Activated B cell treated with CpG ODN at 0.5 μM for 24 hours (primary cell): Measurements from ENCODE around the gene STRADA. TPM values are rescaled to one million over a fixed set of nuclear protein-coding genes. Genes with fewer than 3 reads are reported as not detected.

Source experiments
- ATAC-seq: fragments of 200-7000 bp; cut with Tn5 transposase; one replicate; pipeline ENCODE4 v1.10.0; 2021; ENCODE audit warnings: low read depth, mild to moderate bottlenecking, moderate library complexity
- CTCF ChIA-PET: fragments of 350-600 bp; sonication (Branson Sonifier 250); formaldehyde crosslinking; loops from one replicate; lab custom pipeline; 2021; ENCODE audit warnings: antibody characterized with exemption; lab: Charles Lee
- POLR2A ChIA-PET: fragments of 350-600 bp; sonication (Branson Sonifier 250); formaldehyde crosslinking; loops from one replicate; lab custom pipeline; 2021; ENCODE audit warnings: antibody characterized with exemption; lab: Charles Lee
- DNase-seq: peaks from one replicate; pipeline ENCODE4 v3.0.0; 2022
- H3K27ac Mint-ChIP-seq: one replicate; pipeline ENCODE4 v1.8.0; 2020; ENCODE audit warnings: mixed read lengths
- H3K27me3 Mint-ChIP-seq: one replicate; pipeline ENCODE4 v1.8.0; 2021; ENCODE audit warnings: mixed read lengths
- H3K36me3 Mint-ChIP-seq: one replicate; pipeline ENCODE4 v1.8.0; 2021; ENCODE audit warnings: low read depth, mixed read lengths
- H3K4me1 Mint-ChIP-seq: one replicate; pipeline ENCODE4 v1.8.0; 2021; ENCODE audit warnings: mixed read lengths
- H3K4me3 Mint-ChIP-seq: one replicate; pipeline ENCODE4 v1.8.0; 2020; ENCODE audit warnings: mild to moderate bottlenecking, mixed read lengths
- H3K9me3 Mint-ChIP-seq: one replicate; pipeline ENCODE4 v1.8.0; 2020; ENCODE audit warnings: mixed read lengths
- CTCF ChIP-seq: fragments of 200-600 bp; IDR thresholded peaks from one replicate; pipeline ENCODE4 v1.8.0; 2022; ENCODE audit warnings: antibody characterized with exemption, mild to moderate bottlenecking
- intact Hi-C: fragments of 100-400 bp; cut with micrococcal nuclease; formaldehyde crosslinking; loops from one replicate; pipeline ENCODE4 v1.15.1; 2024
- total RNA-seq: library from RNA; stranded (reverse); gene quantifications from 2 replicates; pipeline ENCODE4 v1.2.3, GENCODE V29; 2022

The STRADA gene
- total RNA-seq, 1 donor from 2014 or later, result 80.2 TPM

- ChIA-PET CTCF (interaction anchor here (1.4 kb wide), 1 partner anchor 14 kb away, joined by 6 read pairs; no protein-coding TSS in a partner anchor), POLR2A (interaction anchor here (0.9 kb wide), 1 partner anchor 15 kb away, joined by 8 read pairs; no protein-coding TSS in a partner anchor)
- ATAC-seq (no peak), DNase-seq (no peak)
- Mint-ChIP-seq H3K27me3 (no peaks in the 10 kb centered on the region), H3K27ac (no peak overlapping the region), H3K36me3 (peaks cover 72% of the 10 kb centered on the region), H3K4me3 (no peak overlapping the region), H3K4me1 (peaks cover 8% of the 10 kb centered on the region), H3K9me3 (peaks cover 3% of the 10 kb centered on the region)
- TF ChIP-seq CTCF, result no peak
- intact Hi-C loops, result no loop called here
Observed at GRCh38 chr17:63679214-63679613, 62.4 kb downstream of the STRADA start.

DNA sequence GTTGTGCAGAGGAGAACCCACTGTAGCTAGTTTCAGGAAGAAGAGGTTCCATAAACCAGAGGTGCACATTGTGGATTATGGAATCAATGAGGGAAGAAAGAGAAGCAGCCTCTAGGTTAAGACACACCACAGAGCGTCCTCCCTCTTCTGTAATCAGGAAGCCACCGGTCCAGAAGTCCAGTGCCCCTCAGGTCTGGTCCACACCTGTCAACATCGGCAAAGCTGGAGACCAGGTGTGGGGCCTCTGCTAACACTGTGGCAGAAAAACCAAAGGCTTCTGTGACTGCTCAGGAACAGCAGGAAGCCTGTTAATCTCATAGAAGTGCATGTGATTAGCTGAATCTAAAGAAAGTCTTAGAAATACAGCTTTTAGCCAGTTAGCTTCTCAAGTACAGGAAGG lies 65.0 kb downstream of the STRADA start:
- Mint-ChIP-seq H3K4me1 (peaks cover 5% of the 10 kb centered on the region), H3K36me3 (peaks cover 67% of the 10 kb centered on the region), H3K27ac (no peak overlapping the region), H3K4me3 (no peak overlapping the region), H3K9me3 (no peaks in the 10 kb centered on the region), H3K27me3 (no peaks in the 10 kb centered on the region)
- intact Hi-C loops, result no loop called here
- ATAC-seq (no peak), DNase-seq (no peak)
- CTCF ChIA-PET, result interaction anchor here (1.5 kb wide), 1 partner anchor 11 kb away, joined by 5 read pairs; no protein-coding TSS in a partner anchor
- POLR2A ChIA-PET, result interaction anchor here (1.5 to 2.5 kb wide), 2 partner anchors 10 to 20 kb away, joined by 3 to 11 read pairs; no protein-coding TSS in a partner anchor
- TF ChIP-seq CTCF, result no peak

DNA sequence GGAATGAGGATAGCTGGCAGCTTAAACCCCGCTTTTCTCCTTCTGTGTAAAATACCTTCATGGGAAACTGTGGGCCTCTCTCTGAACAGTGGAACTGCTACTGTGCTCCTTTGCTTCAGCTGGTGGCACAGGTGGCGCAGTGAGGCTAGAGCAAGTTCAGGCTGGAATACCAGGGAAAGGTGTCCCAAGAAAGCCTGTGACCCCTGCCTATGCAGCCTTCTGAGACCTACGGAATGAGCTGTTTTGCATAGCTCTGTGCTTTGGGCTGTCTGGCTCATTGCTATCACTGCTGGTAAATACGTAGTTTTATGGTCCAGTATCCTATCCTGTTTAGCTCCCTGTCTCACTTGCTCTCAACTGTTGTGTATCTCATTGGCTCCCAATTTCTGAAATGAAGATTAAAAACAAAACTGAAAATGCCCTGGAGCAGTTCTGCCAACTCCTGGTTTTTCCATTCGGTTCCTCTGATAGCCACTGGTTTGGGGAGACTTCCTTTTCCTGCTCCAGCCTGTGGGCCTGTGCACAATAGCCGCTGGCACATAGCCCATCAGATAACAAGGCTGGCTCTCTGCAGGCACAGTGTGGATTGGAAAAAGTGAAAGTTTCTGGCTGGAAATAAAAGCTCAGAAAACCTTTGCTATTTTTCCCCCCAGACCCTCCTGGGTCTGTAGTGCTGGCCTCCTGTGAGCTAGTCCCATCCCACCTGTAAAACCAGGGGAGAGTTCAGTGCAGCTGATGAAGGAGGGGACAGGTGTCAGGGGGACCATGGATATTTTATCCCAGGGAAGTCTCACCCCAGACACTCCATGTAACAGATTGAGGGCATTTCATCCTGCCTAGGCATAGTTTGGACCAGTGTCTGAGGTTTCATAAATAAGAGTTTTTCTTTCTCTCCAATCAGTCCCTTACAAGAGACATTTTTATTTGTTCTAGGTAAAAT lies 65.7 kb downstream of the STRADA start:
- CTCF ChIA-PET, result interaction anchor here (0.8 to 1.5 kb wide), 2 partner anchors 10 to 52 kb away, joined by 3 to 5 read pairs; no protein-coding TSS in a partner anchor
- Mint-ChIP-seq H3K27ac (no peak overlapping the region), H3K4me3 (no peak overlapping the region), H3K27me3 (no peaks in the 10 kb centered on the region), H3K9me3 (no peaks in the 10 kb centered on the region), H3K4me1 (peaks cover 5% of the 10 kb centered on the region), H3K36me3 (peaks cover 62% of the 10 kb centered on the region)
- no peak for DNase-seq
- no peak for ATAC-seq
- intact Hi-C loops, result no loop called here
- no peak for TF ChIP-seq CTCF
- POLR2A ChIA-PET, result interaction anchor here (1.0 to 2.5 kb wide), 4 partner anchors 10 to 66 kb away, joined by 3 to 11 read pairs (median 4); partner anchors contain the start of gene STRADA

DNA sequence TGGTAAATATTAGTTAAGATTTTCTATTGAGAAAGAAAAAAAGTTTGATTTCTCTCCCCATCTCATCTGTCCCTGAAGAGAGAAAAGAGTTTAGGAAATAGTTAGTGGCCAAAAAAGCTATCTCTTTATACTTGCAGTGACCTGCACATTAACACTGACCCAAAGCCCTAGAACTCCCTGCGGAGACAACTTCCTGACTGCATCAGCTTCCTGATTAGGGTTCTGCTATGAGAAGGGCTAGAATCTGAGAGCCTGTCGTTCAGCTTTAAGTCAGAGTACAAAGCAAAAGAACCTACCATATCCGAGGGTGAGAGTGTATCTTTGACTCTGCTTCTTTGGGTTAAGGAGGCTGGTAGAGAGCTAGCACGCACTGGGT lies 66.4 kb downstream of the STRADA start:
- intact Hi-C loops, result no loop called here
- ATAC-seq, result no peak

More for the DNA sequence above, 66.4 kb downstream of the STRADA start:
- Mint-ChIP-seq H3K4me1 (peaks cover 5% of the 10 kb centered on the region), H3K27ac (no peak overlapping the region), H3K27me3 (no peaks in the 10 kb centered on the region), H3K4me3 (no peak overlapping the region), H3K36me3 (peaks cover 62% of the 10 kb centered on the region), H3K9me3 (no peaks in the 10 kb centered on the region)
- POLR2A ChIA-PET, result interaction anchor here (1.0 to 2.5 kb wide), 3 partner anchors 9 to 67 kb away, joined by 3 to 11 read pairs (median 5); partner anchors contain the start of gene STRADA
- DNase-seq, result no peak
- CTCF ChIA-PET, result interaction anchor here (0.8 to 1.5 kb wide), 2 partner anchors 10 to 51 kb away, joined by 3 to 5 read pairs; no protein-coding TSS in a partner anchor
- TF ChIP-seq CTCF, result no peak
